ENCODE results near the gene EHMT2.
"Not testable (repeated sequence)": the region's sequence is repeated elsewhere in the genome, so short reads cannot be mapped to it uniquely, and the experiment has no call there.

The EHMT2 gene

DNA sequence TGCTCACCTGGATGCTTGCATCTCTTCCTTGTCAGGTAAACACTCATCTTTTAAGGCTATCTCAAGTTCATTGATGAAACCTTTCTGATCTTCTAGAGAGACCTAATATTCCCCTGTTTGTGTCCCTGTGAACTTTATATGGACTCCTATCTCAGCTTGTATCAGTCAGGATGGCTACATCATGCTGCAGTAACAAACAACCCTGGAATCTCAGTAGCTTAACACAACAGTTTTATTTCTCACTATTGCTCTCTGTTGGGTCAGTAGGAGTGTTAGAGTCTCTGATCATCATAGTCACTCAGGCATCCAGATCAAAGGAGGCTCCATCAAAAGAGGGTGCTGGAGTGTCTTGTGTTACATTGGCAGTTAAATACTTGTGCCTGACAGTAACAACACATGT, 17.9 kb upstream of the EHMT2 start:
- no peak overlapping the region for H3K27ac ChIP-seq (replicated peaks)
- H3K4me3 ChIP-seq (replicated peaks; ENCODE audit: insufficient read depth, low read length) = no peak overlapping the region
- no peak for DNase-seq (ENCODE audit: low read depth in 1 of 2, low spot score in 1 of 2)
- TF ChIP-seq, protein P1, sequence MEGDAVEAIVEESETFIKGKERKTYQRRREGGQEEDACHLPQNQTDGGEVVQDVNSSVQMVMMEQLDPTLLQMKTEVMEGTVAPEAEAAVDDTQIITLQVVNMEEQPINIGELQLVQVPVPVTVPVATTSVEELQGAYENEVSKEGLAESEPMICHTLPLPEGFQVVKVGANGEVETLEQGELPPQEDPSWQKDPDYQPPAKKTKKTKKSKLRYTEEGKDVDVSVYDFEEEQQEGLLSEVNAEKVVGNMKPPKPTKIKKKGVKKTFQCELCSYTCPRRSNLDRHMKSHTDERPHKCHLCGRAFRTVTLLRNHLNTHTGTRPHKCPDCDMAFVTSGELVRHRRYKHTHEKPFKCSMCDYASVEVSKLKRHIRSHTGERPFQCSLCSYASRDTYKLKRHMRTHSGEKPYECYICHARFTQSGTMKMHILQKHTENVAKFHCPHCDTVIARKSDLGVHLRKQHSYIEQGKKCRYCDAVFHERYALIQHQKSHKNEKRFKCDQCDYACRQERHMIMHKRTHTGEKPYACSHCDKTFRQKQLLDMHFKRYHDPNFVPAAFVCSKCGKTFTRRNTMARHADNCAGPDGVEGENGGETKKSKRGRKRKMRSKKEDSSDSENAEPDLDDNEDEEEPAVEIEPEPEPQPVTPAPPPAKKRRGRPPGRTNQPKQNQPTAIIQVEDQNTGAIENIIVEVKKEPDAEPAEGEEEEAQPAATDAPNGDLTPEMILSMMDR (IDR thresholded peaks at IDR 0.05; ENCODE audit: insufficient read depth, low read length) = no peak
- TF ChIP-seq POLR2AphosphoS5 (IDR thresholded peaks at IDR 0.05; ENCODE audit: low read depth) (no peak), SPI1 (IDR thresholded peaks at IDR 0.05; ENCODE audit: borderline replicate concordance, low read depth) (no peak), GABPA (IDR thresholded peaks at IDR 0.05; ENCODE audit: low read depth) (no peak)
- TF ChIP-seq, protein P2, sequence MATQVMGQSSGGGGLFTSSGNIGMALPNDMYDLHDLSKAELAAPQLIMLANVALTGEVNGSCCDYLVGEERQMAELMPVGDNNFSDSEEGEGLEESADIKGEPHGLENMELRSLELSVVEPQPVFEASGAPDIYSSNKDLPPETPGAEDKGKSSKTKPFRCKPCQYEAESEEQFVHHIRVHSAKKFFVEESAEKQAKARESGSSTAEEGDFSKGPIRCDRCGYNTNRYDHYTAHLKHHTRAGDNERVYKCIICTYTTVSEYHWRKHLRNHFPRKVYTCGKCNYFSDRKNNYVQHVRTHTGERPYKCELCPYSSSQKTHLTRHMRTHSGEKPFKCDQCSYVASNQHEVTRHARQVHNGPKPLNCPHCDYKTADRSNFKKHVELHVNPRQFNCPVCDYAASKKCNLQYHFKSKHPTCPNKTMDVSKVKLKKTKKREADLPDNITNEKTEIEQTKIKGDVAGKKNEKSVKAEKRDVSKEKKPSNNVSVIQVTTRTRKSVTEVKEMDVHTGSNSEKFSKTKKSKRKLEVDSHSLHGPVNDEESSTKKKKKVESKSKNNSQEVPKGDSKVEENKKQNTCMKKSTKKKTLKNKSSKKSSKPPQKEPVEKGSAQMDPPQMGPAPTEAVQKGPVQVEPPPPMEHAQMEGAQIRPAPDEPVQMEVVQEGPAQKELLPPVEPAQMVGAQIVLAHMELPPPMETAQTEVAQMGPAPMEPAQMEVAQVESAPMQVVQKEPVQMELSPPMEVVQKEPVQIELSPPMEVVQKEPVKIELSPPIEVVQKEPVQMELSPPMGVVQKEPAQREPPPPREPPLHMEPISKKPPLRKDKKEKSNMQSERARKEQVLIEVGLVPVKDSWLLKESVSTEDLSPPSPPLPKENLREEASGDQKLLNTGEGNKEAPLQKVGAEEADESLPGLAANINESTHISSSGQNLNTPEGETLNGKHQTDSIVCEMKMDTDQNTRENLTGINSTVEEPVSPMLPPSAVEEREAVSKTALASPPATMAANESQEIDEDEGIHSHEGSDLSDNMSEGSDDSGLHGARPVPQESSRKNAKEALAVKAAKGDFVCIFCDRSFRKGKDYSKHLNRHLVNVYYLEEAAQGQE (IDR thresholded peaks at IDR 0.05; ENCODE audit: insufficient replicate concordance, low read depth) = no peak
- no peaks in the 10 kb centered on the region for H3K27me3 ChIP-seq (ENCODE audit: insufficient read depth, poor library complexity, severe bottlenecking)

DNA sequence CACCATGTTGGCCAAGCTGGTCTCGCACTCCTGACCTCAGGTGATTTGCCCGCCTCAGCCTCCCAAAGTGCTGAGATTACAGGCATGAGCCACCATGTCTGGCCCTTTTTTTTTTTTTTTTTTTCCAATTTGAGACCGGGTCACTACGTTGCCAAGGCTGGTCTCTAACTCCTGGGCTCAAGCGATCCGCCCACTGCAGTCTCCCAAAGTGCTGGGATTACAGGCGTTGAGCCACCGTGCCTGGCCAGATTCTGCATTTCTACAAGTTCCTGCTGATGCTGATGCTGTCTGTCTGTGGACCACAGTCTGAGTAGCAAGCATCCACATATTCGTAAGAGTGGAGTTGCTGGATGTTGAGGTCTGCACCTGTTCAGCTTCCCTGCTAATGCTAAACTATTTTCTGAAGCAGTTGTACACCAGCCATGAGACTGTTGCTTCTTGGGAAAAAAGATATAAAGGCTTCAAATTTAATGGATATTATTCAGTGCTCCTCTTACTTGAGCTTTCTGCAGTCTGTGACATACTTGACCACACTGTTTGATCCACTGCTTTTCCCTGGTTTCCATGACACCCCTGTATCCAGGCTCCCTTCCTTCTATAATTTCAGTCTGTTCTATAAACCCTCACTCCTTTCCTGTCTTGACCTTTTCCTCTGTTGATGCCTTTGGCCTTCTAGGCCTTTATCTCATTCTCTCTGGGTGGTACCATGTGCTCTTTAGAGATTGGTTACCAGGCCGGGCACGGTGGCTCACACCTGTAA, 14.5 kb upstream of the EHMT2 start:
- DNase-seq (ENCODE audit: low read depth in 1 of 2, low spot score in 1 of 2) = no peak
- Histone ChIP-seq H3K4me3 (replicated peaks; ENCODE audit: insufficient read depth, low read length) (no peak overlapping the region), H3K27me3 (ENCODE audit: insufficient read depth, poor library complexity, severe bottlenecking) (no peaks in the 10 kb centered on the region), H3K27ac (replicated peaks) (no peak overlapping the region)
- TF ChIP-seq, protein P1 (IDR thresholded peaks at IDR 0.05; ENCODE audit: insufficient read depth, low read length) = no peak
- TF ChIP-seq SPI1 (IDR thresholded peaks at IDR 0.05; ENCODE audit: borderline replicate concordance, low read depth) (no peak), POLR2AphosphoS5 (IDR thresholded peaks at IDR 0.05; ENCODE audit: low read depth) (no peak), GABPA (IDR thresholded peaks at IDR 0.05; ENCODE audit: low read depth) (no peak)
- TF ChIP-seq, protein P2 (IDR thresholded peaks at IDR 0.05; ENCODE audit: insufficient replicate concordance, low read depth) = no peak

DNA sequence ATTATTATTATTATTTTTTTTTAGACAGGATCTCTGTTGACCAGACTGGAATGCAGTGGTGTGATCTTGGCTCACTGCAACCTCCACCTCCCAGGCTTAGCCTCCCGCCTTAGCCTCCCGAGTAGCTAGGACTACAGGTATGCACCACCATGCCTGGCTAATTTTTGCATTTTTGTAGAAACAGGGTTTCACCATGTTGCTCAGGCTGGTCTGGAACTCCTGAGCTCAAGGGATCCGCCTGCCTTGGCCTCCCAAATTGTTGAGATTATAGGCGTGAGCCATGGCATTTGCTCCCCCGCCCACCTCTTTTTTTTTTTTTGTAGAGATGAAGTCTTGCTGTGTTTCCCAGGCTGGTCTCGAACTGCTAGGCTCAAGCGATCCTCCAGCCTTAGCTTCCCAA, 11.8 kb upstream of the EHMT2 start:
- not testable (repeated sequence) for H3K27ac ChIP-seq (replicated peaks); H3K4me3 ChIP-seq (replicated peaks; ENCODE audit: insufficient read depth, low read length); DNase-seq (ENCODE audit: low read depth in 1 of 2, low spot score in 1 of 2); H3K27me3 ChIP-seq (ENCODE audit: insufficient read depth, poor library complexity, severe bottlenecking)

DNA sequence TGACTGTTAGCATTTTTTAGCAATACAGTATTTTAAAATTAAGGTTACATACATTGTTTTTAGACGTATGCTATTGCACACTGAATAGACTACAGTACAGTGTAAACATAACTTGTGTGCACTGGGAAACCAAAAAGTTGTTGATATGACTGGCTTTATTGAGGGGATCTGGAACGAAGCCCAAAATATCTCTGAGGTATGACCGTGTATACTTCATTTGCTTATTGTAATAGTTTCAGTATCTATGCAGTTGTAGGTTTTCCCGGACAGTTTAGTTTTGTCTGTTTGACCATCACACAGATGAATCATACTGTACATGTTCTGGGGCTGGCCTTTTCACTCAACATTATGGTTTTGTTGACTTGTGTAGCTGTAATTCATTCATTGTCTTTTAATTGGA, 11.3 kb upstream of the EHMT2 start:
- Histone ChIP-seq H3K27ac (replicated peaks) (no peak overlapping the region), H3K4me3 (replicated peaks; ENCODE audit: insufficient read depth, low read length) (no peak overlapping the region), H3K27me3 (ENCODE audit: insufficient read depth, poor library complexity, severe bottlenecking) (no peaks in the 10 kb centered on the region)
- DNase-seq (ENCODE audit: low read depth in 1 of 2, low spot score in 1 of 2) = no peak
- TF ChIP-seq SPI1 (IDR thresholded peaks at IDR 0.05; ENCODE audit: borderline replicate concordance, low read depth) (no peak), POLR2AphosphoS5 (IDR thresholded peaks at IDR 0.05; ENCODE audit: low read depth) (no peak), GABPA (IDR thresholded peaks at IDR 0.05; ENCODE audit: low read depth) (no peak)
- TF ChIP-seq, protein P2 (IDR thresholded peaks at IDR 0.05; ENCODE audit: insufficient replicate concordance, low read depth) = no peak
- TF ChIP-seq, protein P1 (IDR thresholded peaks at IDR 0.05; ENCODE audit: insufficient read depth, low read length) = no peak

DNA sequence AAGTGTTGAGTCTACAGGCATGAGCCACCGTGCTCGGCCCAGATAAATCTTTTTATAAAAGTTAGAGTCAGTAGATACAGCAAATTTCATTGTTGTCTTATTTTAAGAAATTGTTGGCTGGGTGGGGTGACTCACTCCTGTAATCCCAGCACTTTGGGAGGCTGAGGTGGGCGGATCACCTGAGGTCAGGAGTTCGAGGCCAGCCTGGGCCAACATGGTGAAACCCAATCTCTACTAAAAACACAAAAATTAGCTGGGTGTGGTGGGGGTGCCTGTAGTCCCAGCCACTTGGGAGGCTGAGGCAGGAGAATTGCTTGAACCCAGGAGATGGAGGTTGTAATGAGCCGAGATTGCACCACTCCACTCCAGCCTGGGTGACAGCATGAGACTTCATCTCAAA, 10.8 kb upstream of the EHMT2 start:
- not testable (repeated sequence) for DNase-seq (ENCODE audit: low read depth in 1 of 2, low spot score in 1 of 2); H3K27ac ChIP-seq (replicated peaks); H3K4me3 ChIP-seq (replicated peaks; ENCODE audit: insufficient read depth, low read length); H3K27me3 ChIP-seq (ENCODE audit: insufficient read depth, poor library complexity, severe bottlenecking)

Measured in HL-60 (cell line).